HUDEP-2 (cell line): Measurements from ENCODE around the gene OCSTAMP.

ENCODE experiments used
- DNase-seq, 76 experiments: peaks; one replicate each; lab custom pipeline; 2025; ENCODE audit not compliant: unreplicated experiment in 76 of 76; lab: John Stamatoyannopoulos, UW

OCSTAMP gene

DNA sequence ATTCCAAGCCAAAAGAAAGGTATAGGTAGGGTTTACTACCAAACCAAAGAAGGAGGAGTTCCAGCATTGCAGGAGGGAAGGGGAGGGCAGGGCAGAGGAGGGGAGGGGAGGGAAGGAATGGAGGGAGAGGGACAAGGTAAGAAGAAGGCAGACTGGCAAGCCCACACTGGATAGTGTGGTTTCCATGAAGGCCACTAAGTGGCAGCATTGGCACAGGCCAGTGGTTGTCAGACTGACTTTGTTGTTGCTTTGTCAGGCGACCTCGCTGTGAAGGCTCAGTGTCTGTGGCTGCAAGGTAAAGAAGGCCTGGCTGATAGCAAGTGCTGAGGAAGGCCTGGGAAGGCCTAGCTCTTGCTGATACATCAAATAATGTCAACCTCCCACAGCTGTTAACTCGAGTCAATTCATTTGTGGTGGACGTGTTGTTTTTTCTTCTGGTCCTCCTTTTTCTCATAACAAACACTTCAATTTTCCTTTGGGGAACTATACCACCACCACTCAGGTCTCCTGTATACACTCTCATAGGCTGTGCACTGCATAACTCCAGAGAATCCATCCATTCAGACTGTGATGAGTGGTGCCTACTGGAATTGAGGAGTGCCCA, 29.4 kb downstream of the OCSTAMP start:
- peak in 23 of 76 experiments; percentile 1 to 43 (median 8) for DNase-seq

DNA sequence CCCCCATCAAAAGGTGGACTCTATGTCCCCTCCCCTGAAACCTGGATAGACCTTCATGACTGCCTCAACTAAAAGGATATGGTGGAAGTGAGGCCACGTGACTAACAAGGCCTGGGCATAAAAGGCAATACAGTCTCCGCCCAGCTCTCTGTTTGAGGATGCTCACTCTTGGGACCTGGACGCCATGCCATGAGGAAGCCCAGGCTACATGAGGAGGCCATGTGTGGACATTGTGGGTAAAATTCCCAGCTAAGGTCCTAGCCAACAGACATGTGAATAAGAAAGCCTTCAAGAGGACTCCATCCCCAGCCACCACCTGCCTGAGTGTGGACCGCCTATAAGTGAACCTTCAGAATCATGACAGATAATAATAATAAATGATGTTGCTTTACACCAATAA, 29.9 kb downstream of the OCSTAMP start:
- DNase-seq, result no peak

DNA sequence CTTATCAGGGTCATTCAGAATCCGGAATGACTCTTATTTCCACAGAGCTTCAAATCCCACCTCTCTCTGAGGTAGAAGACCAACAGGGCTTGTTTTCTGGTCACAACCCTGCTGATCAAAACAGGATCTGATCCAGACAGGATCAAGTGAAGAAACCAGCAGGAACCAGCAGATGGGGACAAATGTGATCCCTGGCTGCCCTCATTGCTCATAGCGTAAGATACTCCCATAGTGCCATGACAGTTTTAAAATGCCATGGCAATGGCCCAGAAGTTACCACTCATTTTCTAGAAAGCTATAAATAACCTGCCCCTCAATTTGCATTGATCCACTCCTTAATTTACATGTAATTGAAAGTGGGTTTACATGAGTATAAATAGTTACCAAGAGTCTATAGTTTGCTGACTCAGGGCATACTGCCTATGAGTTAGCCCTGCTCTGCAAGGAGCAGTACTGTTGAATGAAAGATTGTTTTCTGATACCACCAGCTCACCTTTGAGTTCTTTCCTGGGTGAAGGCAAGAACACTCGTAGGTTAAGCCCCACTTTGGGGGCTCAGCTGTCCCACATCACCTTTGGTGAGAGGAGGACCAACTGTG, 30.9 kb downstream of the OCSTAMP start:
- DNase-seq, result no peak

DNA sequence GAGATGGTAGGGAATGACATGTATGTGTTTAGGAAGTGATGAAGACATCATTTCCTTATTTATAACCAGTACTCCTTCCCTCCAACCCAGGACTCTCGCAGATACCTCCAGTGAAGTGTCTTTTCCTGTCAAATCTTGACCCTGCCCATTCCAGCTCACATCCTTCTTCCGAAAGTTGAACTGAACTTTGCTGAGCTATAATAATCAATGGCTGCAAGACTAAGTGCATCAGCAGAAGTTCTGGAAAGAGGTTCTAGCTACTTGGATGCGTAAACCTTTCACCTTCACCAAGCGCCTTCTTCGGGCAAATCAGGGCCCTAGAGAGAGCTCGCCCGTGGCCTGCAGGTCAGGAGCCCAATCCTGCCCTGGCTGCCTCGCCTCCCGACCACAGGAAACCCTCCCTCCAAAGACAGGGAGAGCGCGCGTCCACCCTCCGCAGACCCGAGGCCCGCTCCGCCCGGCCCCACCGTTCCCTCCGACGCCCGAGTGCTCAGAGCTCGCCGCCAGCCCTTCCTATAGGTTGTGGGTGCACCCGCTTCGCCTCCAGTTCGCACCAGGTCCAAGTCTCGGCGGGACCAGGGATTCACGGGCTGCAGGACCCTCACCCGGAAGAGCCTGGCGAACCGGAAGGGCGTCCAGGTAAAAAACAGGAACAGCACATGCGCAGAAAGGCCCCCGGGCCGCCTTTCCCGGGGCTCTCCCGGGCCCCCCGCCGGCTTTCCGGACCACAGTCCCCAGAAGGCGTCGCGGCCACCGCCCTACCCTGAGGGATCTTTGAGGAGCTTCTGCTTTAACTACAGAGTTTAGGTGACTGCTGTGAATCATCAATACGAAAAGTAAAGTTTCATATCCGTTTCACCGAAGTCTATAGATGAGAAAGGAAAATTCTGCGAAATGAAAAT, 37.3 kb downstream of the OCSTAMP start, which contains the start of gene ZNF334:
TSS of gene ZNF334 (minus strand) at position 617 of the 902 bp plus-strand sequence. CDS start 1,457 bp downstream, outside the sequence.
- DNase-seq, result no peak

DNA sequence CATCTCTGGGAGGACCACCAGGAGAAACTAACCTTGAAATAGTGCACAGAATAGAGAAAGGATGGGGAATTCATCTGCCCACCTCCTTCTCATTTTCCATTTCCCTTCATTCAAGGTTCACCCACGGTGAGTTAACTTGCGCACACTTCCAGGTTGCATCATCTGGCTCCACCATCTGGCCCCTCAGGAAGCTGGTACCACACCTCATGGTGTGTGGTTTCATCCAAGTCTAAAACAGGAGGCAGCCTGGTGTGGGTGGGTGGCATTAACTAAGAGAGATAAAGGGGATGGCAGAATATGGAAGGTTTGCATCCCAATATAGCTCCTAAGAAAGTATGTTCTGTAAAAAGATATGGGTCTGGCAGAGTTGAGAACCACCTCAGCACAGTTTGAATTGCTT, 40.9 kb downstream of the OCSTAMP start:
- no peak for DNase-seq

DNA sequence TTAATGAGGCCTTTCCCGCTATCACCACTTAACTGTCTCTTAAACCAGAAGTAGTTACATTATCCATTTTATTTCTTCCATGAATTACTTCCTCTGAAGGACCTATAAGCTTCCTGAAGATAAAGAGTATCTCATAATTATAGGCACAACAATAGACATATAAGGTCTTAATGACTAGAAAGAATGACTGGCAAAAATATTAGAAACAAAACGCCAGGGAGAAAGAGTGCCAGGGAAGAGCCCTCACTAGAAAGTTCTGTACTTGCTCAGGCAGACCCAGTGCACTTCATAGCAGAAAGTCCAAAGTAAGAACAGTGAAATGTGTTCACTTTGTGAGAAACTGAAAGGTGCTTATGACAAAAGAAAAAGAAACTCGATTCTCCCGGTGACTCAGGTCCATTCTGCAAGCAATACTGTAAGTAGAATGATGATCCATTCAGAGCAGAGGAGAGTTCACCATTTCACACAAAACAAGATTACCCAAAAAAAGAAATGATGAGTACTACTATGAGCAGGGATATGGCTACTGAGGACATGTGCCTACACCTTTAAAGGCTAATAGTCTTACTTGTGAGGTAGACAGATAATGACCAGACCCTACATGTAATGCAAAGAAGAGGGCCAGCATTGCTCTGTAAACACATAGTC, 42.6 kb downstream of the OCSTAMP start:
- DNase-seq, result no peak

DNA sequence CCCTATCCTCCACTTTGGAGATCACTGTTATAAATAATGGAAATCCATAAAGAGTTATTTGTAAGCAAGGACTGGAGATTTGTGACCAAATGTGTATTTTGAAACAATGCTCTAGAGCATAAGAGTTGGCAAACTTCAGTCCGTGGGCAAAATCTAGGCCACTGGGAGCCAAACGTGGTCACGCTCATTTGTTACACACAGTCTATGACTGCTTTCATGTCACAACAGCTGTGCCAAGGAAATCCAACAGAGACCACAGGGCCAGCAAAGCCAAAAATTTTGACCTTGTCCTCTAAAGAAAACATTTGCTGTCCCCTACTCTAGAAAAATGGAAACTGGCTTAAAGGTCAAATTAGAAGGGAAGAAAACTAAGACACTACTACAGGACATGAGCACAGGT, 44.9 kb downstream of the OCSTAMP start:
- no peak for DNase-seq

DNA sequence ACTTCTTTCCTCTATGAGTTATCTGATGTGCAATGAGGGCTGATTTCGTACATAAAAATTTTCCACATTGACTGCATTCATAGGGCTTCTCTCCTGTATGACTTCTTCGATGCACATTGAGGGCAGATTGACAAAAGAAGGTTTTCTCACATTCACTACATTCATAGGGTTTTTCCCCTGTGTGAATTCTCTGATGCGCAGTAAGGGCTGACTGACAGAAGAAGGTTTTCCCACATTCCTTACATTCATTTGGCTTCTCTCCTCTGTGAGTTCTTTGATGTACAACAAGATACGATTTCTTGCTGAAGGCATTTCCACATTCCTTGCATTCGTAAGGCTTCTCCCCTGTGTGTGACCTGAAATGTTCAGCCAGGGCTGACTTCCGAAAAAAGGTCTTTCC, 48.5 kb downstream of the OCSTAMP start:
- DNase-seq, result no peak

DNA sequence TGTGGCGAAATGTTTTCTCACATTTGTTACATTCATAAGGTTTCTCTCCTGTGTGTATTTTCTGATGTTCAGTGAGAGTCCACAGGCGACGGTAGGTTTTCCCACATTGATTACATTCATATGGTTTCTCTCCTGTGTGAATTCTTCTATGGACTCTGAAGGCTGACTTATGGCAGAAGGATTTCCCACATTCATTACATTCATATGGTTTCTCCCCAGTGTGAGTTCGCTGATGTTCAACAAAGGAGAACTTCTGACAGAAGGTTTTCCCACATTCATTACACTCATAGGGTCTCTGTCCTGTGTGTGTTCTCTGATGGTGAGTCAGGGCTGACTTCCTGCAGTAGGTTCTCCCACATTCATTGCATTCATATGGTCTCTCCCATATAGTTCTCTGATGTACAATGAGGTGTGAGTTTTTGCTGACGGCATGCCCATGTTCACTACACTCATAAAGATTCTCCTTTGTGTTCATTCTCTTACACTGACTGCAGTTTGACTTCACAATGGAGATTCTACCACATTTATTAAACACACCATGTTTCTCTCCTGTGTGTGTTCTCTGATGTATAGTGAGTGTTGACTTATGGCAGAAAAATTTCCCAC, 49.0 kb downstream of the OCSTAMP start:
- DNase-seq, result no peak

DNA sequence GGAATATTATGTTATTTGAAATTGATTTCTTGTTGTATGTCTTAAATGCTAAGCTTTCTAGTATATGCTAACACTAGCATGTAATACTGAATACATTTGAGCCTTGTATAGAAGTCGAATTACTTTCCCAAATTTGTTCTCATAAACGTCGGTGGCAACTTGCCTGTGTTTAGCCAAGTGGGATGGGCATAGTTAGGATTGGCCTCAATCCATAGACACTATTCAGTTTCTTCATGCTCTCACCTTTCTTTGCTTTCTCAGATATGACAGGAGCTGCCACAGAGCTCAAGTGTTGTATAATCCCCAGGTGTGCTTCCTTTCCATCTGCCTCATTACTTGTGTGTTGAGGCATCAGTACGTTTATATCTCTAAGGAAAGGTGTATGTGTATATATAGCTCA, 56.4 kb downstream of the OCSTAMP start:
- DNase-seq, result no peak

DNA sequence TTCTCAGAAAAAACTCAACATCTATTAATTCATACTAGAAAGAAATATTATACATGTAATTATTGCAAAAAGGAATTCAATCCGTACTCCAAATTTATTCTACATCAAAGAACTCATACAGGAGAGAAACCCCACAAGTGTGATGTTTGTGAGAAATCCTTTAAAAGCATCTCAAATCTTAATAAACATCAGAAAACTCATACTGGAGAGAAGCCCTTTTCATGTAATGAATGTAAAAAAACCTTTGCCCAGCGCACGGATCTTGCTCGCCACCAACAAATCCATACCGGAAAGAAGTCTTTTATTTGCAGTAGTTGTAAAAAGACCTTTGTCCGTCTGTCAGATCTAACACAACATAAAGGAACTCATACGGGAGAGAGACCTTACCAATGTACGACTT, 59.1 kb downstream of the OCSTAMP start:
- no peak for DNase-seq
